IPS-18c (cell line): ENCODE data around the gene CEL.

Experiments used
- H3K4me3 ChIP-seq: 2 replicates; pipeline ENCODE4 v1.7.0; 2013; ENCODE audit warnings: low read depth, mild to moderate bottlenecking, low read length, moderate library complexity; ENCODE audit not compliant: insufficient read depth
- H3K9me3 ChIP-seq: one replicate; pipeline ENCODE4 v1.6.1; 2013; ENCODE audit warnings: mild to moderate bottlenecking, low read length, moderate library complexity; ENCODE audit not compliant: control insufficient read depth, insufficient read depth

CEL gene

GRCh38 chr9:133105461-133105770, 43.6 kb downstream of the CEL start:
- Histone ChIP-seq H3K9me3 (no peaks in the 10 kb centered on the region), H3K4me3 (no peak overlapping the region)

DNA sequence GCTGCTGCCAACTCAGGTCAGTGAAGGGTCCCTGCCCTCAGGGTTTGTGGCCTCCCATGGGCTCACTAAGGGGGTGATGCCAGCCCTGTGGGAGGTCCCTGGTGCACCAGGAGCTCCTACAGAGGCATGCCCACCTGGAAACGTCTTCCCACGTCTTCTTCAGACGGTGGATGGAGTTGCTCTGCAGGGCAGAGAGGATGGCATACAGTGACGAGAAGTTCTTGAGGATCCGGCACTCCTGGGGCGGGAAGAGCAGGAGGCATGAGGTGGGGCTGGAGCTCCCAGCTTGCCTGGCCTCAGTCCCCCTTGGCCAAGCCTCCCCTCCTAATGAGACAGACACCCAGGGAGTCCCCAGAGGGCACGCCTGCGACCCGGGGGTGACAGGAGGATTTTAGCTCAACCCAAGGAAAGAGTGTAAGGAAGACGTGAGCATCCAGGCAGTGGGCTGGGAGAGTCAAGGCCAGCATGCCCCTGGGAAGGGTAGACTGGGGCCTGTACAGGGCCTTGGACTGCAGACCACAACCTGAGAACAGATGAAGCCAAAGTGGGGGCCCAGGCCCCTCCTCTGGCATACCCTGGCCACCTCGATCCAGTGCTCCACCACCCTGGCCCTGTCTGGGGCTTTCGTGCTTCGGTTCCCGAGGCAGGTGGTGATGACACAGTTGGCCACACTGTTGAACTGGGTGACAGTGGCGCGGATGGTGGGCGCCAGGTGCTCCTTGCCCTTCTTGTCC, 44.9 kb downstream of the CEL start:
- H3K4me3 ChIP-seq, result no peak overlapping the region
- H3K9me3 ChIP-seq, result no peaks in the 10 kb centered on the region

- H3K4me3 ChIP-seq, result no peak overlapping the region
- no peaks in the 10 kb centered on the region for H3K9me3 ChIP-seq
Measured at GRCh38 chr9:133107245-133107722, 45.5 kb downstream of the CEL start.

GRCh38 chr9:133107961-133108793, 46.4 kb downstream of the CEL start:
- Histone ChIP-seq H3K4me3 (no peak overlapping the region), H3K9me3 (no peaks in the 10 kb centered on the region)

- no peaks in the 10 kb centered on the region for H3K9me3 ChIP-seq
- no peak overlapping the region for H3K4me3 ChIP-seq
Measured at GRCh38 chr9:133108794-133109641, 47.2 kb downstream of the CEL start.

- Histone ChIP-seq H3K9me3 (no peaks in the 10 kb centered on the region), H3K4me3 (no peak overlapping the region)
Measured at GRCh38 chr9:133109931-133110650, 48.3 kb downstream of the CEL start.

DNA sequence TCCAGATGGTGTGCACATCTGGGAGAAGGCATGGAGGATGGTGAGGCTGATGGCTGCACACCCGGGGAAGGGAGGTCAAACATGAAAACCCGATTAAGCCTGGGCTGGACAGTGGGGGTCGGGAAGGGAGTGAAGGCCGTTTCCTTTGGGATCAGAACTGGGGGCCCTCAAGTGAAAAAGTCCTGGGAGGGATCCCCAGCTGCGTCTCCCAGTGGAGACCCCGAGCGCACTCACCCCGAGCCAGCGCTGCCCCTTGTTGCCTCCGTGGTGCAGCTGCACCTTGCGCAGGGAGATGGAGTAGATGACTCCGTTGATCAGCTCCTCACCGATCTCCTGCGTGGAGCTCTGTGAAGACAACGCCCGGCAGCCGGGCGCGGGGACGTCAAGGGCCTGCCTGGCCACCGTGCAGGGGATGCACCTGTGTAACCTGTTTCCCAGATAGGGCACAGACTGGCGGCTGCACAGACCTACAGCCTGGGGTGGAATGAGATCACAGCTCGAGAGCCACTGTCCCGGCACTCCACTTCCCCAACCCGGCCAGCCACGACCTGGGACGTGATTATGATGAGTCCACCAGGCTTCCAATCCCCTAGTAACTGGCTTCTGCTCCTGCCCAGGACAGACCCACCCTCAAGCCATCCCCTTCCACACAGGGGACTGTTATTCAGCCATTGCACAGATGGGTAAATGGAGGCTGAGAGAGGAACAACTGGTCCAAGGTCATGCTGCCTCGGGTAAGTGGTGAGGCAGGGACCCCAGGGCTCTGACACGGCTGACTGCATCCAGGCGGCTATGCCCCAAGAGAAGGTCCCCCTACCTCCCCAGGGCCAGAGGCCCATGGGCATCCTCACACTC, 50.3 kb downstream of the CEL start:
- no peaks in the 10 kb centered on the region for H3K9me3 ChIP-seq
- no peak overlapping the region for H3K4me3 ChIP-seq

GRCh38 chr9:133112663-133113026, 50.9 kb downstream of the CEL start:
- Histone ChIP-seq H3K4me3 (no peak overlapping the region), H3K9me3 (no peaks in the 10 kb centered on the region)

DNA sequence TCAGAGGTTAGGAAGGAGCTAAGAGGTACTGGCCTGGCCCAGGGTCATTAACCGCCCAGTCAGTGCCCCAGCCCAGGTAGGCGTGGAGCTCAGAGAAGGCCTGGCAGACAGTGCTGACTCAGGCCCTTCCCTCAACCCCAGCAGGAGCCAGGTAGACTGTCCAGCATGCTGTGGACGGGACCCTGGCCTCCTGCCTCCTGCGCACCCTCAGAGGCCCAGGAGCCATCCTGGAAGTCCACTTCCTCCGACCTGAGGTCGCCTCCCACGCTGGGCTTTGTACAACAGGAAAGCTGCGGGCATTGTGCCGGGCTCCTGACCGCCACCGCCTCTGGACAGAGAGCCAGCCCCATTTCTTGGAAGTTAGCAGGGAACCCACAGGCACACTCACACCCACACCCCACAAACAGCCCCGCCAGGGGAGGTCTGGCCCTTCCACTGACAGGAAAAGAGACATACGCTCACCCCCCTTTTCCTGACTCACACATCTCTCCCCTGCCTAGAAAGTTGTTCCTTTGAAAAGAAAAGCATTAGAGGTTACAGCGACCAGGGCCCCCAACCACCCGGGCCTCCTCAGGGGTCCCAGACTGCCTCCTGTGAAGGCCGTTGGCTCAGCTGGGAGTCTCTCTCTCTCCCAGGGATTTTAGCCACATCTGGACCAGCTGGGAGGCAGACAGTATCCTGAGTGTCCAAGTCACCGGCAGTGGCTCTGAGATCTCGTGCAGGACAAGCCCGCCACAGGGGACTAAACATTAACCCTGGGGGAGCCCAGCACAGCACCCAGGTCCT, 51.6 kb downstream of the CEL start:
- Histone ChIP-seq H3K9me3 (no peaks in the 10 kb centered on the region), H3K4me3 (no peak overlapping the region)

- H3K4me3 ChIP-seq, result no peak overlapping the region
- no peaks in the 10 kb centered on the region for H3K9me3 ChIP-seq
Measured at GRCh38 chr9:133113949-133114885, 52.4 kb downstream of the CEL start.

- H3K9me3 ChIP-seq, result no peaks in the 10 kb centered on the region
- H3K4me3 ChIP-seq, result no peak overlapping the region
Measured at GRCh38 chr9:133114886-133115603, 53.3 kb downstream of the CEL start.

- no peaks in the 10 kb centered on the region for H3K9me3 ChIP-seq
- no peak overlapping the region for H3K4me3 ChIP-seq
Measured at GRCh38 chr9:133115604-133116345, 54.0 kb downstream of the CEL start.

GRCh38 chr9:133116346-133117231, 54.8 kb downstream of the CEL start:
- Histone ChIP-seq H3K9me3 (no peaks in the 10 kb centered on the region), H3K4me3 (no peak overlapping the region)
